Measurements from ENCODE around the gene KANSL1. TPM values are rescaled to one million over a fixed set of nuclear protein-coding genes. Genes with fewer than 3 reads are reported as not detected.
A peak's percentile ranks its signal among the peaks of the same experiment; 100 is the strongest.

Gene KANSL1
- polyA plus RNA-seq, 3 donors, result 3.1 to 31.9 (median 4.6) TPM

GRCh38 chr17:46074540-46074939 lies 118.7 kb downstream of the KANSL1 start:
- Histone ChIP-seq H2AFZ (ENCODE audit: insufficient read depth, low read depth, low read length, poor library complexity, severe bottlenecking) (no peak overlapping the region), H3K4me1 (ENCODE audit: control insufficient read depth in 1 of 2, insufficient read depth in 2 of 2, low read length in 2 of 2) (no peaks in the 10 kb centered on the region), H4K20me1 (ENCODE audit: insufficient read depth, low read length) (peaks cover 95% of the 10 kb centered on the region), H3K4me3 (replicated peaks in 1 of 3; ENCODE audit: low read depth in 2 of 3, low read length in 3 of 3) (no peak overlapping the region), H3K27ac (ENCODE audit: low read depth in 1 of 2, low read length in 2 of 2) (no peak overlapping the region), H3K27me3 (ENCODE audit: control insufficient read depth in 2 of 2, insufficient read depth in 2 of 2, low read length in 2 of 2) (no peaks in the 10 kb centered on the region), H3K36me3 (replicated peaks in 1 of 2; ENCODE audit: control insufficient read depth in 1 of 2, insufficient read depth in 2 of 2, low read length in 2 of 2) (peaks cover 15 to 65% of the 10 kb centered on the region in 2 donors), H3K79me2 (ENCODE audit: insufficient read depth, low read length) (peaks cover 58% of the 10 kb centered on the region), H3K9me3 (replicated peaks in 1 of 2; ENCODE audit: control insufficient read depth in 1 of 2, insufficient read depth in 1 of 2, low read length in 2 of 2) (no peaks in the 10 kb centered on the region), H3K4me2 (replicated peaks; ENCODE audit: extremely low read depth, low read length, poor library complexity, severe bottlenecking) (no peak overlapping the region), H3K9ac (ENCODE audit: insufficient read depth, low read length, poor library complexity, severe bottlenecking) (no peak overlapping the region)
- WGBS (ENCODE audit: insufficient coverage), result no CpG with 5 or more reads among the region's 1 CpG
- H3K4me3 Mint-ChIP-seq, result no peak overlapping the region
- H3K27me3 Mint-ChIP-seq (ENCODE audit: low read depth in 3 of 3), result peaks cover 0 to 1% (median 0%) of the 10 kb centered on the region in 3 donors
- intact Hi-C loops (cut with micrococcal nuclease), result no loop called here
- H3K9me3 Mint-ChIP-seq, result no peaks in the 10 kb centered on the region
- H3K36me3 Mint-ChIP-seq, result peaks cover 11 to 32% of the 10 kb centered on the region in 2 donors
- no peak for TF ChIP-seq CTCF (IDR thresholded peaks at IDR 0.05)
- no peak for DNase-seq
- peak overlapping the region in 2 of 7 donors; percentile 29 to 46 for H3K27ac Mint-ChIP-seq
- no peaks in the 10 kb centered on the region for H3K4me1 Mint-ChIP-seq

DNA sequence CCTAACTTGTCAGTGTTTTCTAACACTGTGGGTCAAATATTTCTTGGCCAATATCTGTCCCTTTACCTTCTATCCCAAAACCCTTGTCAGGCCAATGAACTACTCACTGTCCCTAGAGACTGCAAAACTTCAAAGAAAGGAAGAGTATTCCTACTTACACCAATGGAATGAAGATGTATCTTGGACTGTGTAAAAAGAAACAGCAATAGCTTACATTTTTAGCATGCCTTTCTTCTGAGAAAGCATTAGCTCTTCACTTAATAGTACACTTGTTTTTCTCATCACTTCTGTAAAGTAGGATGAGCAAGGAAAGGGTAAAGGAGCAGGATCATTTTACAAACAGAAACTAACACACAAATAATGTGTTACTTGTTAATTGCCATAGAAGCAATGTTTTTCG lies 120.2 kb downstream of the KANSL1 start:
- H3K36me3 ChIP-seq (replicated peaks in 1 of 2; ENCODE audit: control insufficient read depth in 1 of 2, insufficient read depth in 2 of 2, low read length in 2 of 2), result peaks cover 3 to 65% of the 10 kb centered on the region in 2 donors
- H3K4me3 Mint-ChIP-seq, result no peak overlapping the region
- no peaks in the 10 kb centered on the region for H3K9me3 ChIP-seq (replicated peaks in 1 of 2; ENCODE audit: control insufficient read depth in 1 of 2, insufficient read depth in 1 of 2, low read length in 2 of 2)
- H4K20me1 ChIP-seq (ENCODE audit: insufficient read depth, low read length), result peaks cover 95% of the 10 kb centered on the region
- DNase-seq, result no peak
- no peak for TF ChIP-seq CTCF (IDR thresholded peaks at IDR 0.05)
- H3K4me1 Mint-ChIP-seq, result no peaks in the 10 kb centered on the region
- peak overlapping the region in 1 of 7 donors; percentile 17 for H3K27ac Mint-ChIP-seq
- H3K36me3 Mint-ChIP-seq, result peaks cover 10 to 32% of the 10 kb centered on the region in 2 donors
- H3K9ac ChIP-seq (ENCODE audit: insufficient read depth, low read length, poor library complexity, severe bottlenecking), result no peak overlapping the region
- H3K4me1 ChIP-seq (ENCODE audit: control insufficient read depth in 1 of 2, insufficient read depth in 2 of 2, low read length in 2 of 2), result no peaks in the 10 kb centered on the region
- peaks cover 55% of the 10 kb centered on the region for H3K79me2 ChIP-seq (ENCODE audit: insufficient read depth, low read length)
- WGBS (ENCODE audit: insufficient coverage), result no CpG with 5 or more reads among the region's 1 CpG
- intact Hi-C loops (cut with micrococcal nuclease), result no loop called here
- no peak overlapping the region for H2AFZ ChIP-seq (ENCODE audit: insufficient read depth, low read depth, low read length, poor library complexity, severe bottlenecking)
- no peaks in the 10 kb centered on the region for H3K27me3 ChIP-seq (ENCODE audit: control insufficient read depth in 2 of 2, insufficient read depth in 2 of 2, low read length in 2 of 2)
- H3K9me3 Mint-ChIP-seq, result no peaks in the 10 kb centered on the region
- no peak overlapping the region for H3K4me3 ChIP-seq (replicated peaks in 1 of 3; ENCODE audit: low read depth in 2 of 3, low read length in 3 of 3)
- H3K27ac ChIP-seq (ENCODE audit: low read depth in 1 of 2, low read length in 2 of 2), result no peak overlapping the region
- no peaks in the 10 kb centered on the region for H3K27me3 Mint-ChIP-seq (ENCODE audit: low read depth in 3 of 3)
- no peak overlapping the region for H3K4me2 ChIP-seq (replicated peaks; ENCODE audit: extremely low read depth, low read length, poor library complexity, severe bottlenecking)

Data from CD14-positive monocyte (primary cell).